ENCODE measurements around the gene CLP1.
"Not testable (repeated sequence)": the region's sequence is repeated elsewhere in the genome, so short reads cannot be mapped to it uniquely, and the experiment has no call there.

The CLP1 gene

DNA sequence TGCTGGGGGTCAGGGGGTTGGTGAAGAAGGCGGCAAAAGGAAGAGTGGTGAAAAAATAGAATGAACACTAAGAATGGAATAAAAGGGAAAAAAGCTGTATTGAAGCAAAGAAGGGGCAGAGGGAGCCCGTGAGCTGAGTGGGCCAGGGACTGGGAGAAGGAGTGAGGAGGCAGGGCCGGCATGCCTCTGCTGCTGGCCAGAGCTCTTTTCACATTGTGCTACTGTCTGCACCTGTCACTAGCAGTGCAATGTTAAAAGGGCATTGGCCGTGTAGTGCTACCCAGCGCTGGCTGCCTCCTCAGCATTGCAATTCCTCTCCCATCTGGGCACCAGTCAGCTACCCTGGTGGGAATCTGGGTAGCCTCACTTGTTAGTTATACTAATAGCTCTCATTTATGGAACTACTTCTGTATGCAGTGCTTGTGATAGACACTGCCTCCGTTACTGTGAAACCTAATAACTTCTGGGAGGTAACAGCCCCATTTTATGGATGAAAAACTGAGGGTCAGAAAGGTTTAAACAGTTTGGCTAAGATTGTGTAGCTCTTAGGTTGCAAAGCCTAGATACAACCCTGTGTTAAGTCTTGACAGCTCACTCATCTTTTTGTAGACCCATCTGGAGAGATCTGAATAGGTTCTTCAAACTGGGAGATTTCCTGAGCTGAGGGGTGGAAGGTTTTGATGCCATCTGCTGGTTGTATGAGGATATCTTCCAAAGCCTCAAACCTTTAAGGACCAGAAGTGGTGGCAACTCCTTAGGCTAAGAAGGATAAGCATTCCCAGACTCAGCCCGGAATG is 16.4 kb upstream of the CLP1 start:
- DNase-seq, result peak; percentile 62

GRCh38 chr11:57643802-57644201 is 13.8 kb upstream of the CLP1 start:
- no peak for DNase-seq

- peak; percentile 65 for DNase-seq
Measured at GRCh38 chr11:57644748-57645688, 12.5 kb upstream of the CLP1 start.

DNA sequence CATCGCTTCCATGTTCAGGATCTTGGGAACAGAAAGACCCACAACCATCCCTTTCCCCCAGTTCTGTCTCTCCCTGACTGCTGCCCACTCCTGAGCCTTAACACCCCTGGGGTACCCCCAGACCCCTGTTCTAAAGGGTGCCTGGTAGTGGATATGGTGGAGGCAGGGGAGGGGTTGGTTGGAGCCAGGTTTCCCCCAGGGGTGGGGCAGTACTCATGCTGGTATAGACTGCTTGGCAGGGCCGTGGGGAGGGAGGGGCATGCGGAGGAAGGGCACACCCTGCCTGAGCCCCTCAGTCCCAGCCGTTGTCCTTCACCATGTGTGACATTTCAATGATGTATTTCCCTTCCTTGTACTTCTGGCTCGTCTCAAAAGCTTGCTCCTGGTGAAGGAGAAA is 11.9 kb upstream of the CLP1 start:
- no peak for DNase-seq

GRCh38 chr11:57646194-57646798 is 11.3 kb upstream of the CLP1 start:
- DNase-seq, result no peak

DNA sequence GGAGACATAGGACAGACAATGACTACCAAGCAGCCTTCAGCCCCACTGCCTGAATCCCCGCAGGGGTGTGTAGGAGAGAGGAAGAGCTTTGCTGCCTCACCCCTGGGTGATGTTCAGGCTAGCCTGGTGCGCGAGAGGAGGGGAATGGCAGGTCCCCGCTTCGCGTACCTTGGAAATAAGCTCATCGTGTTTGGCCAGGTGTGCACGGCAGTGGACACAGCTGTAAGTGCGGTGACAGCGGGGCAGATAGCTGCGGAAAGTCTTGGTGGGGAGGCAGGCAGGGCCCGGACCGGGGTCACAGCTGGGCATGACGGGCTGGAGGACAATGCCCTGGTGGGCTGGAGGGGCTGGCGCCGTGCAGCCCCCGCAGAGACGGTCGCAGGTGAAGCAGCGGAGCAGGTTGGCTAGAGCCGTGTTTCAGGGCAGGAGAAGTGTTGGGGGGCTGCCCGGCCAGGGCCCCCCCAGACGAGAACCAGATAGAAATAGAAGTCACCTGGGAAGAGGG is 10.7 kb upstream of the CLP1 start:
- no peak for DNase-seq

- DNase-seq, result no peak
Measured at GRCh38 chr11:57647372-57647771, 10.2 kb upstream of the CLP1 start.

- DNase-seq, result no peak
Measured at GRCh38 chr11:57647960-57648800, 9.4 kb upstream of the CLP1 start.

- peak; percentile 32 for DNase-seq
Measured at GRCh38 chr11:57648801-57649735, 8.5 kb upstream of the CLP1 start.

DNA sequence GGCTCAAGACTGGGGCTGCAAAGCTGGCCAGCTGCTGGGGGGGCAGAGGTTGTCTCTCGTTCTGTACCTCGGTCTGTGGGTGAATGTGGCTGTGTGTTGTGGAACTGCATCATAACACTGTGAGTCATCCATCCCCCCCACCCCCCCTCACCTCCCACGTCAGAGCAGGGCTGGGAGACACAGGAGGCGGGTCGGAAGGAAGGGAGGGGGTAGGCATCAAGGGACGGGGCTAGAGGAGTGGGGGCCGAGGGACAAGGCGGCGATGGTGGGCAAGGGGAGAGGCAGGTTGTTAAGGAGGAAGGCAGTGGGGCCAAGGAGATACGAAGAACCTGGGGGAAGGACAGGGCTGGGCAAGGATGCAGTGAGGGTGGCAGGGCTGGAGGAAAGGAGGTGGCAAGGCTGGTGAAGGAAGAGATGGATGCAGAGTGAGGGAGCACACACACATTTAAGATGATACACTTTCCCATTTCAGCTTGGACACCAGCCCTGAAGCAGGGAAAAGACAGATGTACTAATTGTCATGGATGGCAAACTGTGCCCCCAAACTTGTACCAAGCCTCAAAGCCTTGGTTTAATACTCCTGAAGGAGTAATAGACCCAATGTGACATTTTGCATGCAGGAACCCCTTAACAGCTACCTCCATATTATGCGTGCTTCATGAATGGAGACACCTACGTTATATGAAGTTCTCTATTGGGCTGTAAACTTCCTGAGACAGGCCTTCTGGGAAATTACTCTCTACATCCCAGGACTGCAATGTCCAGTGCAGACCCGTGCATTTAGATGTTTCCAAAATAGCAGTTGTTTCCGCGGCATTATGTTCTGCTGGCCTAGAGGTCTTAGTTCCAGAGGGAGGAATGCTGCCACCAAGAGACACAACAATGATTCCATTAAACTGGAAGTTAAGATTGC is 7.5 kb upstream of the CLP1 start, which contains the start of gene YPEL4:
YPEL4 (minus strand) TSS at position 87 of the 913 bp plus-strand sequence. CDS start 2,805 bp downstream, outside the sequence.
- peak; percentile 84 for DNase-seq

GRCh38 chr11:57650739-57651090 is 6.8 kb upstream of the CLP1 start:
- no peak for DNase-seq

DNA sequence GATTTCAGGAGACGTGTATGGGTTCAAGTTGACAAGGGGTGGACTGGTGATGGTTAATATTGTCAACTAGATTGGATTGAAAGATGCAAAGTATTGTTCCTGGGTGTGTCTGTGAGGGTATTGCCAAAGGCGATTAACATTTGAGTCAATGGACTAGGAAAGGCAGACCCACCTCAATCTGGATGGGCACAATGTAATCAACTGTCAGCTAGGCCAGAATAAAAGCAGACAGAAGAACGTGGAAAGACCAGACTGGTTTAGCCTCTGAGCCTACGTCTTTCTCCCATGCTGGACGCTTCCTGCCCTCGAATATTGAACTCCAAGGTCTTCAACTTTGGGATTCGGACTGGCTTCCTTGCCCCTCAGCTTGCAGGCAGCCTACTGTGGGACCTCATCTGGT is 6.2 kb upstream of the CLP1 start:
- no peak for DNase-seq

DNA sequence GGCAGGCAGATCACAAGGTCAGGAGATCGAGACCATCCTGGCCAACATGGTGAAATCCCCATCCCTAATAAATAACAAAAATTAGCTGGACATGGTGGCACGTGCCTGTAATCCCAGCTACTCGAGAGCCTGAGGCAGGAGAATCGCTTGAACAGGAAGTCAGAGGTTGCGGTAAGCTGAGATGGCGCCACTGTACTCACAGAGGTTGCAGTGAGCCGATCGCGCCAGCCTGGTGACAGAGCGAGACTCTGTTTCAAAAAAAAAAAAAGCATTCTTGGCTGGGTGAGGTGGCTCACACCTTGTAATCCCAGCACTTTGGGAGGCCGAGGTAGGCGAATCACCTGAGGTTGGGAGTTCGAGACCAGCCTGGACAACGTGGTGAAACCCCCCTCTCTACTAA is 5.3 kb upstream of the CLP1 start:
- not testable (repeated sequence) for DNase-seq

GRCh38 chr11:57652662-57653061 is 4.9 kb upstream of the CLP1 start:
- DNase-seq, result no peak

GRCh38 chr11:57653163-57653562 is 4.4 kb upstream of the CLP1 start:
- no peak for DNase-seq

GRCh38 chr11:57656885-57657193 is 723 bp upstream of the CLP1 start:
- no peak for DNase-seq

GRCh38 chr11:57658023-57658361 is 430 bp downstream of the CLP1 start:
- DNase-seq, result no peak

- DNase-seq, result no peak
Measured at GRCh38 chr11:57659669-57660068, 2.1 kb downstream of the CLP1 start.

GRCh38 chr11:57662893-57663292 is 5.3 kb downstream of the CLP1 start:
- no peak for DNase-seq

- no peak for DNase-seq
Measured at GRCh38 chr11:57663975-57664374, 6.4 kb downstream of the CLP1 start.
